Stomach smooth muscle (tissue), 2 donors: ENCODE results near the gene FLOT2.
A peak's percentile ranks its signal among the peaks of the same experiment; 100 is the strongest.
"Not testable (repeated sequence)": the region's sequence is repeated elsewhere in the genome, so short reads cannot be mapped to it uniquely, and the experiment has no call there.

Experiments
- H3K27ac ChIP-seq: one replicate; pipeline ENCODE4 v1.7.0; 2013; ENCODE audit warnings: mild to moderate bottlenecking, low read length, inconsistent platforms
- H3K27me3 ChIP-seq, 2 donors: one replicate each; pipeline ENCODE4 v1.7.0; 2013; ENCODE audit warnings: low read length in 2 of 2; ENCODE audit not compliant: insufficient read depth in 2 of 2, control insufficient read depth in 1 of 2
- H3K36me3 ChIP-seq, 2 donors: one replicate each; pipeline ENCODE4 v1.7.0; 2013; ENCODE audit warnings: low read length in 2 of 2; ENCODE audit not compliant: control insufficient read depth in 2 of 2, insufficient read depth in 2 of 2
- H3K4me1 ChIP-seq: one replicate; pipeline ENCODE4 v1.7.0; 2013; ENCODE audit warnings: low read length; ENCODE audit not compliant: control insufficient read depth, insufficient read depth
- H3K4me3 ChIP-seq, 2 donors: one replicate each; pipeline ENCODE4 v1.7.0; 2013; ENCODE audit warnings: low read length in 2 of 2
- H3K9ac ChIP-seq, 2 donors: one replicate each; pipeline ENCODE4 v1.7.0; 2013; ENCODE audit warnings: low read length in 2 of 2, mild to moderate bottlenecking in 1 of 2
- H3K9me3 ChIP-seq, 2 donors: one replicate each; pipeline ENCODE4 v1.7.0; 2013; ENCODE audit warnings: low read length in 2 of 2; ENCODE audit not compliant: control insufficient read depth in 2 of 2
- donor health status: healthy.
- donor health status: Pancreatic carcinoma.

The FLOT2 gene

GRCh38 chr17:28842282-28843012 lies 55.1 kb downstream of the FLOT2 start, which contains the start of gene FAM222B:
FAM222B (minus strand) TSS chr17:28842790; CDS start chr17:28766667, 76,123 bp downstream.
- Histone ChIP-seq H3K27ac (peak within 1 kb of the TSS; percentile 53), H3K36me3 (no peaks in the 10 kb centered on the region), H3K27me3 (no peaks in the 10 kb centered on the region), H3K9me3 (no peaks in the 10 kb centered on the region), H3K9ac (peak within 1 kb of the TSS; percentile 83 to 86), H3K4me1 (peaks cover 15% of the 10 kb centered on the region), H3K4me3 (peak within 1 kb of the TSS; percentile 93 to 95)

GRCh38 chr17:28841901-28842281 lies 55.6 kb downstream of the FLOT2 start:
- H3K9me3 ChIP-seq, result no peaks in the 10 kb centered on the region
- peaks cover 15% of the 10 kb centered on the region for H3K4me1 ChIP-seq
- peak overlapping the region; percentile 83 to 86 for H3K9ac ChIP-seq
- H3K36me3 ChIP-seq, result no peaks in the 10 kb centered on the region
- H3K27ac ChIP-seq, result peak overlapping the region; percentile 53
- no peaks in the 10 kb centered on the region for H3K27me3 ChIP-seq
- peak overlapping the region; percentile 93 to 95 for H3K4me3 ChIP-seq

GRCh38 chr17:28839221-28839620 lies 58.3 kb downstream of the FLOT2 start:
- no peak overlapping the region for H3K9ac ChIP-seq
- H3K27me3 ChIP-seq, result no peaks in the 10 kb centered on the region
- no peak overlapping the region for H3K4me3 ChIP-seq
- H3K4me1 ChIP-seq, result peaks cover 15% of the 10 kb centered on the region
- no peaks in the 10 kb centered on the region for H3K9me3 ChIP-seq
- no peaks in the 10 kb centered on the region for H3K36me3 ChIP-seq
- H3K27ac ChIP-seq, result no peak overlapping the region

- not testable (repeated sequence) for H3K4me1 ChIP-seq, H3K9ac ChIP-seq
These were observed 61.0 kb downstream of the FLOT2 start for GRCh38 chr17:28836541-28836940.

GRCh38 chr17:28834420-28834819 lies 63.1 kb downstream of the FLOT2 start:
- Histone ChIP-seq H3K4me3 (no peak overlapping the region), H3K27ac (no peak overlapping the region), H3K9ac (no peak overlapping the region), H3K27me3 (no peaks in the 10 kb centered on the region), H3K36me3 (no peaks in the 10 kb centered on the region), H3K4me1 (no peaks in the 10 kb centered on the region), H3K9me3 (no peaks in the 10 kb centered on the region)

More at GRCh38 chr17:28836541-28836940, 61.0 kb downstream of the FLOT2 start:
- not testable (repeated sequence) for H3K4me3 ChIP-seq, H3K9me3 ChIP-seq, H3K27me3 ChIP-seq, H3K36me3 ChIP-seq, H3K27ac ChIP-seq
